H9 (cell line): ENCODE results near the gene CFAP410. TPM values are rescaled to one million over a fixed set of nuclear protein-coding genes. Genes with fewer than 3 reads are reported as not detected.

Experiments used
- DNase-seq: peaks from one replicate; pipeline ENCODE4 v3.0.0-alpha.2; 2017
- H2AFZ ChIP-seq: one replicate; pipeline ENCODE4 v1.6.1; 2013; ENCODE audit warnings: mild to moderate bottlenecking, low read length, control low read depth, moderate library complexity
- H2AK5ac ChIP-seq: 2 replicates; pipeline ENCODE4 v1.6.1; 2013; ENCODE audit warnings: low read length, control low read depth, mixed read lengths; ENCODE audit not compliant: insufficient read length
- H2BK120ac ChIP-seq: one replicate; pipeline ENCODE4 v1.6.1; 2013; ENCODE audit warnings: low read depth, mild to moderate bottlenecking, low read length, control low read depth, inconsistent platforms; ENCODE audit not compliant: poor library complexity, severe bottlenecking
- H2BK12ac ChIP-seq: 2 replicates; pipeline ENCODE4 v1.6.1; 2013; ENCODE audit warnings: low read length, control low read depth, mixed read lengths, low read depth; ENCODE audit not compliant: insufficient read length
- H2BK15ac ChIP-seq: 2 replicates; pipeline ENCODE4 v1.6.1; 2013; ENCODE audit warnings: low read depth, low read length, control low read depth
- H2BK20ac ChIP-seq: one replicate; pipeline ENCODE4 v1.6.1; 2013; ENCODE audit warnings: low read depth, mild to moderate bottlenecking, low read length, control low read depth, inconsistent platforms; ENCODE audit not compliant: poor library complexity, severe bottlenecking
- H2BK5ac ChIP-seq: 2 replicates; pipeline ENCODE4 v1.6.1; 2013; ENCODE audit warnings: low read length, control low read depth, mixed read lengths; ENCODE audit not compliant: insufficient read length
- H3K14ac ChIP-seq: 2 replicates; pipeline ENCODE4 v1.6.1; 2013; ENCODE audit warnings: low read length, control low read depth; ENCODE audit not compliant: insufficient read depth
- H3K18ac ChIP-seq: 2 replicates; pipeline ENCODE4 v1.6.1; 2013; ENCODE audit warnings: low read depth, mild to moderate bottlenecking, mixed read lengths, low read length, control low read depth; ENCODE audit not compliant: insufficient read length
- H3K23ac ChIP-seq: 2 replicates; pipeline ENCODE4 v1.6.1; 2013; ENCODE audit warnings: low read length, control low read depth, mixed read lengths, low read depth; ENCODE audit not compliant: insufficient read length
- H3K23me2 ChIP-seq: 2 replicates; pipeline ENCODE4 v1.6.1; 2013; ENCODE audit warnings: low read depth, mild to moderate bottlenecking, mixed read lengths, low read length, control low read depth; ENCODE audit not compliant: insufficient read length, poor library complexity, severe bottlenecking
- H3K27ac ChIP-seq: 2 replicates; pipeline ENCODE4 v1.5.1; 2013; ENCODE audit warnings: low read length, control low read depth, mixed read lengths, low read depth; ENCODE audit not compliant: insufficient read length
- H3K27me3 ChIP-seq: 2 replicates; pipeline ENCODE4 v1.6.1; 2013; ENCODE audit warnings: low read length, control low read depth, inconsistent platforms; ENCODE audit not compliant: insufficient read depth
- H3K4ac ChIP-seq: 2 replicates; pipeline ENCODE4 v1.6.1; 2013; ENCODE audit warnings: low read depth, mild to moderate bottlenecking, control low read depth, inconsistent platforms, low read length, moderate library complexity
- H3K4me1 ChIP-seq: 2 replicates; pipeline ENCODE4 v1.6.1; 2013; ENCODE audit warnings: low read length, control low read depth, inconsistent platforms; ENCODE audit not compliant: insufficient read depth
- H3K4me2 ChIP-seq: 2 replicates; pipeline ENCODE4 v1.6.1; 2013; ENCODE audit warnings: low read length, control low read depth, mixed read lengths; ENCODE audit not compliant: insufficient read length, insufficient read depth
- H3K56ac ChIP-seq: 2 replicates; pipeline ENCODE4 v1.6.1; 2013; ENCODE audit warnings: low read depth, mild to moderate bottlenecking, mixed read lengths, low read length, control low read depth; ENCODE audit not compliant: insufficient read length
- H3K79me1 ChIP-seq: 2 replicates; pipeline ENCODE4 v1.6.1; 2013; ENCODE audit warnings: low read depth, mild to moderate bottlenecking, moderate library complexity, low read length, control low read depth, inconsistent platforms; ENCODE audit not compliant: insufficient read depth, poor library complexity, severe bottlenecking
- H3K79me2 ChIP-seq: 2 replicates; pipeline ENCODE4 v1.6.1; 2013; ENCODE audit warnings: low read length, control low read depth, inconsistent platforms; ENCODE audit not compliant: insufficient read depth
- H3K9ac ChIP-seq: 2 replicates; pipeline ENCODE4 v1.6.1; 2013; ENCODE audit warnings: low read length, control low read depth, mixed read lengths; ENCODE audit not compliant: insufficient read length; ENCODE audit errors: extremely low read depth
- H3K9me3 ChIP-seq: one replicate; pipeline ENCODE4 v1.6.1; 2013; ENCODE audit warnings: low read depth, low read length, inconsistent platforms; ENCODE audit not compliant: control insufficient read depth
- H3T11ph ChIP-seq: one replicate; pipeline ENCODE4 v1.6.1; 2013; ENCODE audit warnings: mild to moderate bottlenecking, low read length, control low read depth, inconsistent platforms
- H4K20me1 ChIP-seq: one replicate; pipeline ENCODE4 v1.6.1; 2013; ENCODE audit not compliant: control insufficient read depth, insufficient read length, insufficient read depth
- H4K5ac ChIP-seq: 2 replicates; pipeline ENCODE4 v1.6.1; 2013; ENCODE audit warnings: low read depth, mild to moderate bottlenecking, mixed read lengths, low read length, control low read depth; ENCODE audit not compliant: insufficient read length
- H4K8ac ChIP-seq: replicated peaks from 2 replicates; pipeline ENCODE4 v1.6.1; 2013; ENCODE audit warnings: low read length, control low read depth, mixed read lengths, low read depth; ENCODE audit not compliant: insufficient read length
- H4K91ac ChIP-seq: 2 replicates; pipeline ENCODE4 v1.6.1; 2013; ENCODE audit warnings: low read depth, mild to moderate bottlenecking, moderate library complexity, mixed read lengths, low read length, control low read depth; ENCODE audit not compliant: insufficient read length
- H3K27ac Mint-ChIP-seq, 3 experiments: 2 replicates in 2 of 3; 3 replicates in 1 of 3; pipeline ENCODE4 v1.8.0; 2020 to 2021; ENCODE audit warnings: mixed read lengths in 3 of 3, mild to moderate bottlenecking in 1 of 3, moderate library complexity in 1 of 3
- H3K27me3 Mint-ChIP-seq: 2 replicates; pipeline ENCODE4 v1.8.0; 2021; ENCODE audit warnings: low read depth, mild to moderate bottlenecking, moderate library complexity, mixed read lengths
- H3K36me3 Mint-ChIP-seq, 3 experiments: 2 replicates in 2 of 3; 3 replicates in 1 of 3; pipeline ENCODE4 v1.8.0; 2020 to 2021; ENCODE audit warnings: low read depth in 3 of 3, mixed read lengths in 3 of 3; ENCODE audit not compliant: insufficient read depth in 1 of 3
- H3K4me1 Mint-ChIP-seq, 2 experiments: 2 replicates each; pipeline ENCODE4 v1.8.0; 2020; ENCODE audit warnings: mixed read lengths in 2 of 2
- H3K4me3 Mint-ChIP-seq, 2 experiments: 2 replicates in 1 of 2; 3 replicates in 1 of 2; pipeline ENCODE4 v1.8.0; 2020 to 2021; ENCODE audit warnings: mild to moderate bottlenecking in 2 of 2, mixed read lengths in 2 of 2, moderate library complexity in 1 of 2
- H3K9me3 Mint-ChIP-seq, 2 experiments: 2 replicates in 1 of 2; 3 replicates in 1 of 2; pipeline ENCODE4 v1.8.0; 2020; ENCODE audit warnings: mild to moderate bottlenecking in 2 of 2, mixed read lengths in 2 of 2, moderate library complexity in 1 of 2
- CTCF ChIP-seq: fragments of 200-600 bp; sonication (generic); conservative IDR thresholded peaks from 3 replicates; pipeline ENCODE4 v1.8.0; 2021; ENCODE audit warnings: antibody characterized with exemption, mild to moderate bottlenecking
- WGBS: extraction: QIAGEN DNeasy Blood & Tissue Kit; methylation state at CpG from one replicate; pipeline ENCODE4 v1.1.7; 2013; ENCODE audit warnings: missing lambda C conversion rate, low lambda C conversion rate, mixed read lengths; ENCODE audit not compliant: insufficient read length; ENCODE audit errors: extremely low coverage; 5-methylcytosine and 5-hydroxymethylcytosine counted together
- total RNA-seq: library from RNA; stranded (reverse); gene quantifications from 2 replicates; pipeline ENCODE4 v1.2.1, GENCODE V29; 2021

The CFAP410 gene
- total RNA-seq, 1 experiment from 2014 or later = 17.0 TPM

GRCh38 chr21:44329971-44330681, 9.1 kb downstream of the CFAP410 start:
- Histone ChIP-seq H4K91ac (no peak overlapping the region), H3K9me3 (no peaks in the 10 kb centered on the region), H3K4me2 (no peak overlapping the region), H2BK120ac (no peak overlapping the region), H3K23me2 (no peaks in the 10 kb centered on the region), H3K9ac (no peak overlapping the region), H4K8ac (no peak overlapping the region), H2BK5ac (no peak overlapping the region), H3T11ph (no peak overlapping the region), H2AK5ac (no peak overlapping the region), H3K14ac (no peak overlapping the region; the same call in 1 of the 2 replicates), H3K79me2 (no peaks in the 10 kb centered on the region), H3K23ac (no peak overlapping the region), H4K5ac (no peak overlapping the region), H2BK15ac (no peak overlapping the region), H4K20me1 (no peaks in the 10 kb centered on the region), H3K27ac (no peak overlapping the region), H3K4me1 (no peaks in the 10 kb centered on the region), H3K79me1 (no peaks in the 10 kb centered on the region), H3K56ac (no peak overlapping the region), H3K27me3 (no peaks in the 10 kb centered on the region), H3K4ac (no peak overlapping the region), H2BK20ac (no peak overlapping the region), H3K18ac (no peak overlapping the region), H2BK12ac (no peak overlapping the region), H2AFZ (no peak overlapping the region)
- no peak for DNase-seq
- H3K4me1 Mint-ChIP-seq = 0 out of 4 replicates have a peak, but pooled peaks cover 0 to 3% of the 10 kb centered on the region in 2 experiments
- no peak for TF ChIP-seq CTCF
- no CpG with 5 or more reads among the region's 44 CpGs for WGBS
- H3K27me3 Mint-ChIP-seq = no peaks in the 10 kb centered on the region
- H3K9me3 Mint-ChIP-seq = no peaks in the 10 kb centered on the region
- peaks cover 0 to 5% (median 0%) of the 10 kb centered on the region in 3 experiments; a peak in 2 of 7 replicates for H3K36me3 Mint-ChIP-seq
- no peak overlapping the region; a peak in 1 of 7 replicates for H3K27ac Mint-ChIP-seq
- no peak overlapping the region for H3K4me3 Mint-ChIP-seq
